ENCODE measurements around the gene RNF11.

The RNF11 gene

GRCh38 chr1:51311826-51312225 is 75.8 kb downstream of the RNF11 start:
- DNase-seq (ENCODE audit: extremely low spot score), result no peak
- no peak for TF ChIP-seq CTCF (IDR thresholded peaks at IDR 0.05; ENCODE audit: control extremely low read depth, extremely low read depth, low read depth, missing control alignments)
- CTCF ChIA-PET, result interaction anchor here (0.9 to 5.5 kb wide), 4 partner anchors 10 to 44 kb away, joined by 3 to 47 read pairs (median 5); no protein-coding TSS in a partner anchor
- POLR2A ChIA-PET, result no interaction called here

GRCh38 chr1:51312718-51313117 is 76.6 kb downstream of the RNF11 start:
- ChIA-PET CTCF (interaction anchor here (0.9 to 5.5 kb wide), 5 partner anchors 10 to 45 kb away, joined by 3 to 47 read pairs (median 4); no protein-coding TSS in a partner anchor), POLR2A (no interaction called here)
- TF ChIP-seq CTCF (IDR thresholded peaks at IDR 0.05; ENCODE audit: control extremely low read depth, extremely low read depth, low read depth, missing control alignments), result no peak
- DNase-seq (ENCODE audit: extremely low spot score), result no peak

- POLR2A ChIA-PET, result no interaction called here
- CTCF ChIA-PET, result interaction anchor here (1.2 to 5.5 kb wide), 3 partner anchors 18 to 29 kb away, joined by 3 to 47 read pairs (median 6); no protein-coding TSS in a partner anchor
- TF ChIP-seq CTCF (IDR thresholded peaks at IDR 0.05; ENCODE audit: control extremely low read depth, extremely low read depth, low read depth, missing control alignments), result no peak
- DNase-seq (ENCODE audit: extremely low spot score), result no peak
Observed at GRCh38 chr1:51313268-51313852, 77.3 kb downstream of the RNF11 start.

GRCh38 chr1:51313961-51314777 is 78.1 kb downstream of the RNF11 start:
- ChIA-PET POLR2A (no interaction called here), CTCF (interaction anchor here (2.2 to 5.5 kb wide), 2 partner anchors 17 to 18 kb away, joined by 6 to 47 read pairs; no protein-coding TSS in a partner anchor)
- DNase-seq (ENCODE audit: extremely low spot score), result no peak
- no peak for TF ChIP-seq CTCF (IDR thresholded peaks at IDR 0.05; ENCODE audit: control extremely low read depth, extremely low read depth, low read depth, missing control alignments)

- ChIA-PET CTCF (interaction anchor here (0.6 to 5.5 kb wide), 3 partner anchors 10 to 30 kb away, joined by 3 to 47 read pairs (median 3); no protein-coding TSS in a partner anchor), POLR2A (no interaction called here)
- DNase-seq (ENCODE audit: extremely low spot score), result no peak
- no peak for TF ChIP-seq CTCF (IDR thresholded peaks at IDR 0.05; ENCODE audit: control extremely low read depth, extremely low read depth, low read depth, missing control alignments)
Observed at GRCh38 chr1:51314974-51315373, 78.9 kb downstream of the RNF11 start.

GRCh38 chr1:51316113-51316845 is 80.2 kb downstream of the RNF11 start:
- no peak for DNase-seq (ENCODE audit: extremely low spot score)
- ChIA-PET CTCF (interaction anchor here (2.2 to 5.5 kb wide), 2 partner anchors 11 to 20 kb away, joined by 7 to 47 read pairs; no protein-coding TSS in a partner anchor), POLR2A (no interaction called here)
- no peak for TF ChIP-seq CTCF (IDR thresholded peaks at IDR 0.05; ENCODE audit: control extremely low read depth, extremely low read depth, low read depth, missing control alignments)

Data from GM10248 (cell line).